Lung (tissue), 12 donors: ENCODE results near the gene MYO3B. TPM values are rescaled to one million over a fixed set of nuclear protein-coding genes. Genes with fewer than 3 reads are reported as not detected.

Experiments used
- ATAC-seq: fragments of 200-7000 bp; cut with Tn5 transposase; one replicate; pipeline ENCODE4 v1.9.1; 2020; ENCODE audit warnings: moderate number of reproducible peaks; ENCODE audit not compliant: insufficient read depth, low FRiP score
- DNase-seq, 3 donors: peaks; one replicate each; pipeline ENCODE4 v3.0.0-alpha.2; 2013 to 2017
- H3K27ac ChIP-seq, 2 donors: one replicate each; pipeline ENCODE4 v1.5.1; 2013; ENCODE audit warnings: mild to moderate bottlenecking in 2 of 2, moderate library complexity in 2 of 2, control low read depth in 1 of 2, inconsistent platforms in 1 of 2, low read depth in 1 of 2, low read length in 1 of 2
- H3K27me3 ChIP-seq, 3 donors: one replicate each; pipeline ENCODE4 v1.5.1; 2013; ENCODE audit warnings: low read length in 2 of 3; ENCODE audit not compliant: control insufficient read depth in 3 of 3, insufficient read depth in 3 of 3
- H3K36me3 ChIP-seq, 4 donors: one replicate each; pipeline ENCODE4 v1.5.1; 2013; ENCODE audit warnings: low read length in 4 of 4, mild to moderate bottlenecking in 1 of 4, moderate library complexity in 1 of 4; ENCODE audit not compliant: control insufficient read depth in 4 of 4, insufficient read depth in 4 of 4
- H3K4me1 ChIP-seq, 5 donors: one replicate each; pipeline ENCODE4 v1.5.1; 2013; ENCODE audit warnings: low read length in 5 of 5, mild to moderate bottlenecking in 2 of 5, moderate library complexity in 1 of 5; ENCODE audit not compliant: control insufficient read depth in 5 of 5, insufficient read depth in 5 of 5
- H3K4me3 ChIP-seq: one replicate; pipeline ENCODE4 v1.5.1; 2013; ENCODE audit warnings: mild to moderate bottlenecking, control low read depth, moderate library complexity
- H3K9ac ChIP-seq, 2 donors: one replicate each; pipeline ENCODE4 v1.5.1; 2013; ENCODE audit warnings: low read length in 2 of 2, control low read depth in 1 of 2; ENCODE audit not compliant: insufficient read depth in 1 of 2
- H3K9me3 ChIP-seq, 4 donors: one replicate each; pipeline ENCODE4 v1.5.1; 2013; ENCODE audit warnings: low read length in 3 of 4, mild to moderate bottlenecking in 1 of 4, moderate library complexity in 1 of 4; ENCODE audit not compliant: control insufficient read depth in 4 of 4, insufficient read depth in 3 of 4
- WGBS, 2 donors: extraction: QIAGEN DNeasy Blood & Tissue Kit; methylation state at CpG; one replicate each; pipeline ENCODE4 v1.1.7; 2013; 5-methylcytosine and 5-hydroxymethylcytosine counted together
- polyA plus RNA-seq, 2 donors: library from polyadenylated mRNA; stranded (reverse); fragments of 200-250 nt; gene quantifications; one replicate each; pipeline ENCODE4 v1.2.1, GENCODE V29; 2013
- total RNA-seq, 2 donors: library from RNA; depleted of rRNA in 1 of 2; stranded (reverse); fragments of >200 nt in 1 of 2; gene quantifications; one replicate each; pipeline ENCODE4 v1.2.1, GENCODE V29; 2014 to 2021
- TF ChIP-seq, protein P1 (sequence below): IDR thresholded peaks from 2 replicates; pipeline ENCODE4 v1.5.1; 2012; ENCODE audit warnings: mild to moderate bottlenecking; ENCODE audit errors: control extremely low read depth, extremely low read depth
- donor health status: control.
- donor health status: control.
- donor health status: Bipolar disorder and iron deficiency.
- donor health status: healthy.
- donor health status: DM: yes; HTN: yes; CAD: no.

The MYO3B gene
- total and polyA plus RNA-seq, 4 donors: 0.03 to 0.82 (median 0.05) TPM; not detected in 1

DNA sequence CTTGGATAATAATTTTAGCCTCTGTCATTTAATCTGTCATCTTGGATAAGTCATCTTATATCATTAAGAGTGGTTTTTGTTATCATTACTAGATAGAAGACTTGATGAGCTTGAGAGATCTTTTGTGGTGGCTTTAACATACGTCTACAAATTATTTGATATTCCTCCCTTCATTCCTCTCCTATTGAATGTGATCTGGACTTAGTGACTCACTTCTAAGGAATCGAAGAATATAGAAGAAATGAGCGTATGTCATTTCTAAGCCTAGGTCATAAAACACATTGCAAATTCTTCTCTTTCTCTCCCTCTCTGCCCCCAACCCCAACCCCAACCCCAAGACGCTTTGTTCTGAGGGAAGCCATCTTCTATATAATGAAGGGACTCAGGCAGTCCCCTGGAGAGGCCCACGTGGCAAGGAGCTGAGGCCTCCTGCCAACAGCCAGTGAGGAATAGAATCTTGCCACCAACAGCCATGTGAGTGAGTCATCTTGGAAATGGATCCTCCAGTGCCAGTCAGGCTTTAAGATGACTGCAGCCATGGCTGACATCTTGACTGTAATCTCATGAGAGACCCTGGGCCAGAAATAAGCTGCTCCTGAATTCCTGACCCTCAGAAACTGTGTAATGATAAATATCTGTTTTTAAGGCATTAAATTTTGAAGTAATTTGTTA, 315.6 kb downstream of the MYO3B start:
- no peaks in the 10 kb centered on the region for H3K36me3 ChIP-seq
- no peaks in the 10 kb centered on the region for H3K27me3 ChIP-seq
- no peak overlapping the region for H3K4me3 ChIP-seq
- ATAC-seq (no peak), DNase-seq (no peak)
- TF ChIP-seq, protein P1, sequence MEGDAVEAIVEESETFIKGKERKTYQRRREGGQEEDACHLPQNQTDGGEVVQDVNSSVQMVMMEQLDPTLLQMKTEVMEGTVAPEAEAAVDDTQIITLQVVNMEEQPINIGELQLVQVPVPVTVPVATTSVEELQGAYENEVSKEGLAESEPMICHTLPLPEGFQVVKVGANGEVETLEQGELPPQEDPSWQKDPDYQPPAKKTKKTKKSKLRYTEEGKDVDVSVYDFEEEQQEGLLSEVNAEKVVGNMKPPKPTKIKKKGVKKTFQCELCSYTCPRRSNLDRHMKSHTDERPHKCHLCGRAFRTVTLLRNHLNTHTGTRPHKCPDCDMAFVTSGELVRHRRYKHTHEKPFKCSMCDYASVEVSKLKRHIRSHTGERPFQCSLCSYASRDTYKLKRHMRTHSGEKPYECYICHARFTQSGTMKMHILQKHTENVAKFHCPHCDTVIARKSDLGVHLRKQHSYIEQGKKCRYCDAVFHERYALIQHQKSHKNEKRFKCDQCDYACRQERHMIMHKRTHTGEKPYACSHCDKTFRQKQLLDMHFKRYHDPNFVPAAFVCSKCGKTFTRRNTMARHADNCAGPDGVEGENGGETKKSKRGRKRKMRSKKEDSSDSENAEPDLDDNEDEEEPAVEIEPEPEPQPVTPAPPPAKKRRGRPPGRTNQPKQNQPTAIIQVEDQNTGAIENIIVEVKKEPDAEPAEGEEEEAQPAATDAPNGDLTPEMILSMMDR: no peak
- no peak overlapping the region for H3K27ac ChIP-seq
- whole genome bisulfite sequencing, 2 donors: 87 to 90% methylated on average over 5 of the region's 5 CpGs
- no peaks in the 10 kb centered on the region for H3K4me1 ChIP-seq
- no peak overlapping the region for H3K9ac ChIP-seq
- no peaks in the 10 kb centered on the region for H3K9me3 ChIP-seq

DNA sequence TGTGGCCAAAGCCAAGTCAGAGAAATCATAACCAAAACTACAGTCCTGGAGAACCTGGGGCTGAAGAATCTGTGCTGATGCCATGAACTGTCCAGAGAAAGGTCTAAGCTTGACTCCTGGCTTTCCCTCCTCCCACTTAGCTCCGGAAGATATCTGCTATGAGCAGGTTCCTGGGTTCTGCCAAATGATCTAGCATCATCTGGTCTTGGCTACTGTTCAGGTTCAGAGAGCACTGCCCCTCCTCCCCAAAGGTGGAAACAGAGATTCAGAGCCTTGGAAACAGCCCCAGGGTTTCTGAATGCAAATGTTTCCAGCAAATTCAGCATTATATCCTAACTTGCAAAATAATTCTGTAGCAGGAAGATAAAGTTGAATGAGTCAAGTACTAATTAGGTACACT, 317.9 kb downstream of the MYO3B start:
- no peaks in the 10 kb centered on the region for H3K27me3 ChIP-seq
- TF ChIP-seq, protein P1: no peak
- 63 to 85% methylated on average over 1 of the region's 1 CpG for WGBS, 2 donors
- no peaks in the 10 kb centered on the region for H3K36me3 ChIP-seq
- H3K4me3 ChIP-seq: no peak overlapping the region
- ATAC-seq (no peak), DNase-seq (no peak)
- H3K4me1 ChIP-seq: no peaks in the 10 kb centered on the region
- H3K27ac ChIP-seq: no peak overlapping the region
- H3K9ac ChIP-seq: no peak overlapping the region
- H3K9me3 ChIP-seq: no peaks in the 10 kb centered on the region

DNA sequence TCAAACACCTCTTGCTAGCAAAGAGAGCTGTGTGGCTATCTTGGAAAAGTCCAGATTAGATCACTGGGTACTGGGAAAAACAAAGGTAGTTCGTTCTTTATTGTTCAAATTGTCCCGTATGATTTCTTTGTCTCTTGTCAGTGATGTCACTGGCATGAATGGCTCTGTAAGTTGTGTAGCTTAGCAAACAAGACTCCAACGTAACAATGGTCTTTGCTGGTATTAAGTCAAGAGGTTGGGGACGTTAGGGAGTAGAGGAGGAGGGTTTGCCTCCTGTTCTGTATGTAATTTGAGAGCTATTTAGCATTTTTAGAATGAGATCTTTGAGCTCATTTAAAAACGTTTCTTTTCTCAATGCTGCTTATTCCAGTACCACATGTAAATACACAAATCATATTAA, 320.7 kb downstream of the MYO3B start:
- WGBS, 2 donors: 48 to 58% methylated on average over 5 of the region's 5 CpGs
- Histone ChIP-seq H3K27ac (no peak overlapping the region), H3K27me3 (no peaks in the 10 kb centered on the region), H3K36me3 (no peaks in the 10 kb centered on the region), H3K4me3 (no peak overlapping the region), H3K9ac (no peak overlapping the region), H3K4me1 (peaks cover 0 to 9% (median 0%) of the 10 kb centered on the region in 5 donors), H3K9me3 (no peaks in the 10 kb centered on the region)
- TF ChIP-seq, protein P1: no peak
- DNase-seq: no peak
- no peak for ATAC-seq

DNA sequence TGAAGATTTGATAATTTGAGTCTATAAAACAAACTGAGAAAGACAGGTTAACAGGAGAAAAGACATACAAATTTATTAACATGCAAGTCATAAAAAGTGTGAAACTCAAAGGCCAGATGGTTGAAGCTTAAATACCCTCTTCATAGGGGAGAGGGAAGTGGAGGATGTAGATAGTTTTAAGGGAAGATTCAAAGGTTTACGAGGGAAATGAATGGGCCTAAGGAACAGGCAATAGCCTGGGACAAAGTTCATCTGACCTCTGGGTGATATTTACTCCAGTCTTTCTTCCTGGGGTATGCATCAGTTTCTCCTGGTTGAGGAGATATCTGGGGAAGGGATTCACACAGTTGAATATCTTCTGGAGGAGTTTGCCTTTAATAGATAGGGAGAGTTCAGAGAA, 322.2 kb downstream of the MYO3B start:
- 91 to 92% methylated on average over 1 of the region's 1 CpG for WGBS, 2 donors
- H3K27me3 ChIP-seq: no peaks in the 10 kb centered on the region
- H3K4me1 ChIP-seq: peaks cover 0 to 9% (median 0%) of the 10 kb centered on the region in 5 donors
- ATAC-seq: no peak
- no peak overlapping the region for H3K27ac ChIP-seq
- H3K9me3 ChIP-seq: no peaks in the 10 kb centered on the region
- TF ChIP-seq, protein P1: no peak
- no peak overlapping the region for H3K4me3 ChIP-seq
- no peak overlapping the region for H3K9ac ChIP-seq
- no peaks in the 10 kb centered on the region for H3K36me3 ChIP-seq
- DNase-seq: no peak
